ENCODE measurements around the gene MEDAG. TPM values are rescaled to one million over a fixed set of nuclear protein-coding genes. Genes with fewer than 3 reads are reported as not detected.

MEDAG gene
- total RNA-seq, 2 donors from 2014 or later = 0.09 TPM; not detected in 1

GRCh38 chr13:30868799-30869470 lies 37.1 kb upstream of the MEDAG start:
- Mint-ChIP-seq H3K4me1 (ENCODE audit: low read depth) (peaks cover 11% of the 10 kb centered on the region), H3K9me3 (no peaks in the 10 kb centered on the region), H3K27me3 (ENCODE audit: low read depth) (peaks cover 20% of the 10 kb centered on the region), H3K4me3 (no peak overlapping the region), H3K27ac (no peak overlapping the region), H3K36me3 (ENCODE audit: insufficient read depth in 2 of 2) (no peaks in the 10 kb centered on the region)
- no peak for ATAC-seq (replicated peaks in 1 of 2)
- DNase-seq = no peak

DNA sequence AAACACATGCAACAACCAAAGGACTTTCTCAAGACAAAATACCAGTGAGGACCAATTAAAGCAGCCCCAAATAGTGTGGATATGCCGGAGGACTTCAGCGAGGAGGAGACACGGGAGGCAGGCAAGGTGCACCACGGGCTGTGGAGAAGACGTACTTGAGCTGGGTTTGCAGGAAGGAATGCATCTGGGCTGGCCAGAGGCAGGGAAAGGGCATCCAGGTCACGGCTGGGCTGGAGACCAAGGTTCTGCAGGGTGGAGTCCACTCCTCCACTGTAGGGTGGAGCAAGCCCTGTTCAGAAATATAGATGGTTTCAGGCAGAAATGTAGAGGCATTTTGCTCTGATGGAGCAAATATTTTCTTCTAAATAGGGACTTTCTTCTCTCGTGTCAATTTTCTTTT lies 36.6 kb upstream of the MEDAG start:
- no peaks in the 10 kb centered on the region for H3K9me3 Mint-ChIP-seq
- H3K4me1 Mint-ChIP-seq (ENCODE audit: low read depth) = peaks cover 11% of the 10 kb centered on the region
- H3K27ac Mint-ChIP-seq = no peak overlapping the region

GRCh38 chr13:30870049-30870884 lies 35.8 kb upstream of the MEDAG start:
- Mint-ChIP-seq H3K4me3 (no peak overlapping the region), H3K9me3 (no peaks in the 10 kb centered on the region), H3K27ac (no peak overlapping the region), H3K36me3 (ENCODE audit: insufficient read depth in 2 of 2) (no peaks in the 10 kb centered on the region), H3K27me3 (ENCODE audit: low read depth) (peaks cover 26% of the 10 kb centered on the region), H3K4me1 (ENCODE audit: low read depth) (peaks cover 8% of the 10 kb centered on the region)
- ATAC-seq (replicated peaks in 1 of 2) (peak; percentile 62 to 78), DNase-seq (peak in 1 of 2 donors; percentile 35)

More for the DNA sequence above, 36.6 kb upstream of the MEDAG start:
- DNase-seq = no peak
- H3K27me3 Mint-ChIP-seq (ENCODE audit: low read depth) = peaks cover 25% of the 10 kb centered on the region
- H3K4me3 Mint-ChIP-seq = no peak overlapping the region
- ATAC-seq (replicated peaks in 1 of 2) = no peak
- H3K36me3 Mint-ChIP-seq (ENCODE audit: insufficient read depth in 2 of 2) = no peaks in the 10 kb centered on the region

GRCh38 chr13:30870916-30871587 lies 35.0 kb upstream of the MEDAG start:
- Mint-ChIP-seq H3K9me3 (no peaks in the 10 kb centered on the region), H3K4me1 (ENCODE audit: low read depth) (no peaks in the 10 kb centered on the region), H3K4me3 (no peak overlapping the region), H3K27ac (no peak overlapping the region), H3K36me3 (ENCODE audit: insufficient read depth in 2 of 2) (no peaks in the 10 kb centered on the region), H3K27me3 (ENCODE audit: low read depth) (peaks cover 20% of the 10 kb centered on the region)
- ATAC-seq (replicated peaks in 1 of 2) = no peak
- no peak for DNase-seq

DNA sequence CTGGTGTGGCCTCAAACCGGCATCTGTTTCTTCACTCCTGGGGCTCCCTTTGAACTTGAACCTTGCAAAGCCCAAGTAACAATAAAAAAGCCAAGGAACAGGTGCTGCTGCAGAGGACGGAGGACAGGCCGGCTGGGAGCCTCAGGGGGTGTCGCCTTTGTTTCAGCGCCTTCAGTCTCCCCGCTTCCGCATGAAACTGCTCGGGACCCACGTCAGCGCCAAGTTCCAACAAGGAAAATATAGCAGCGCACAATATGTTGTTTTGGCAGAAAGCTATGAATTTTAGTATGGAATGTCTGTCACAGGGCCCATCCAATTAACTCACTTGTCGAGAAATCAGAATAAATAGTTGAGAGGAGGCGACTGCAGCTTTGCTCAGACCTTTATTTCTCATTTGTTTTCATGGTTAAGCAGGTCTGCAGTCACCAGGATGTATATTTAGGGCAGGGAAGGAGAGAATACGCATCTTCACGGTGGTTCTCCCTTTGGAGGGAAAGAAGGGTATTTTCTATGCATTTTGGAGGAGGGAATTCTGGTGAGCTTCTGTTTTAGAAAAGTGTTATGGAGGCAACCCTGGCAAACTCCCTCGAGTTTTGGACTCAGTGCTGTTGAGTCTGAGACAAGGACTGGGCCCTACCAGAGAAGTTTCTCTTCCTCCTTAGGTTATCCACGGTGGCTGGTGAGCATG lies 34.3 kb upstream of the MEDAG start:
- Mint-ChIP-seq H3K27me3 (ENCODE audit: low read depth) (peaks cover 14% of the 10 kb centered on the region), H3K4me1 (ENCODE audit: low read depth) (no peaks in the 10 kb centered on the region), H3K36me3 (ENCODE audit: insufficient read depth in 2 of 2) (no peaks in the 10 kb centered on the region), H3K9me3 (no peaks in the 10 kb centered on the region), H3K27ac (no peak overlapping the region), H3K4me3 (no peak overlapping the region)
- no peak for DNase-seq
- ATAC-seq (replicated peaks in 1 of 2) = no peak

- no peak for ATAC-seq (replicated peaks in 1 of 2)
- no peak for DNase-seq
- Mint-ChIP-seq H3K9me3 (no peaks in the 10 kb centered on the region), H3K36me3 (ENCODE audit: insufficient read depth in 2 of 2) (no peaks in the 10 kb centered on the region), H3K4me1 (ENCODE audit: low read depth) (no peaks in the 10 kb centered on the region), H3K27me3 (ENCODE audit: low read depth) (peaks cover 14% of the 10 kb centered on the region), H3K4me3 (no peak overlapping the region), H3K27ac (no peak overlapping the region)
These were observed 33.8 kb upstream of the MEDAG start for GRCh38 chr13:30872276-30872594.

DNA sequence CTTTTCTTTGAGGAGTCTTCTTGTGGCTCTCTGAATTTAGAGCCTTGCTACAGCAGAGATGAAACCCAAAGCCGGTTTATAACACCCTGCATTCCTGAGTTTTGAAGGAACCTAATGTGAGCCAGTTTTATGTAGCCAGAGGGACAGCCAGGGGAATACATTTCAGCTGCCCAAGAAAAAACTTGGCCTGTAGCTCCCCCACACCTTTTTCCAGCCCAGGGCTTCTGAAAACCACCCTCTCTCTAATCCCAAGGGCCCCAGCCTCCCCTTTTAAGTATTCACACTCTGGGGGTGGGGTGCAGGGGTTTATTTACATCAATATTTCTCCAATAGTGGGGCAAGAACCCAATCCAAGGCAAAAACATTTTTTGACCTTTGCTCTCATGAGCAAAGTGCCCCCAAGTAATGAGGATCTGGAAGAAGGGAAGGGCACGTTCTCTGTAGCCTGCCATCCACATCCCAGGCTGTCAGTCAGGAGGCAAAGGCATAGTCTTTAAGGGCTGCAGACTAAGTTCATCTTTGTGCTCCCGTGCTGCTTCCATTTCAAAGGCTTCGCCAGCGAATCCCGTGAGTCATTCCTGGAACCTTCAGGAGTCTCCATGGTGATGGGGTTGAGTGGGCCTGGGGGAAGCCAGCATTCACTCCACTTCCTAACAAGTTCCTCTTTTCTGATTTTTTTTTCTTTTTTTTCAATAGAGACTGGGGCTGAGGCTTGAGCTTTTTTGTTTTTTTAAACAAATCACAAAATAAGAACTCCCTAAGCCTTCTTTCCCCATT lies 33.2 kb upstream of the MEDAG start:
- no peak overlapping the region for H3K27ac Mint-ChIP-seq
- no peaks in the 10 kb centered on the region for H3K9me3 Mint-ChIP-seq
- H3K27me3 Mint-ChIP-seq (ENCODE audit: low read depth) = peaks cover 14% of the 10 kb centered on the region
- H3K4me1 Mint-ChIP-seq (ENCODE audit: low read depth) = no peaks in the 10 kb centered on the region
- H3K36me3 Mint-ChIP-seq (ENCODE audit: insufficient read depth in 2 of 2) = no peaks in the 10 kb centered on the region
- DNase-seq (no peak), ATAC-seq (replicated peaks in 1 of 2) (no peak)
- no peak overlapping the region for H3K4me3 Mint-ChIP-seq

GRCh38 chr13:30873499-30873898 lies 32.6 kb upstream of the MEDAG start:
- Mint-ChIP-seq H3K27ac (no peak overlapping the region), H3K4me3 (no peak overlapping the region), H3K36me3 (ENCODE audit: insufficient read depth in 2 of 2) (no peaks in the 10 kb centered on the region), H3K4me1 (ENCODE audit: low read depth) (no peaks in the 10 kb centered on the region), H3K27me3 (ENCODE audit: low read depth) (peaks cover 14% of the 10 kb centered on the region), H3K9me3 (no peaks in the 10 kb centered on the region)
- DNase-seq = no peak
- no peak for ATAC-seq (replicated peaks in 1 of 2)

GRCh38 chr13:30874111-30874510 lies 32.0 kb upstream of the MEDAG start:
- peaks cover 14% of the 10 kb centered on the region for H3K27me3 Mint-ChIP-seq (ENCODE audit: low read depth)
- H3K4me3 Mint-ChIP-seq = no peak overlapping the region
- ATAC-seq (replicated peaks in 1 of 2) = no peak
- no peaks in the 10 kb centered on the region for H3K4me1 Mint-ChIP-seq (ENCODE audit: low read depth)
- H3K9me3 Mint-ChIP-seq = no peaks in the 10 kb centered on the region
- no peaks in the 10 kb centered on the region for H3K36me3 Mint-ChIP-seq (ENCODE audit: insufficient read depth in 2 of 2)
- H3K27ac Mint-ChIP-seq = no peak overlapping the region
- no peak for DNase-seq

DNA sequence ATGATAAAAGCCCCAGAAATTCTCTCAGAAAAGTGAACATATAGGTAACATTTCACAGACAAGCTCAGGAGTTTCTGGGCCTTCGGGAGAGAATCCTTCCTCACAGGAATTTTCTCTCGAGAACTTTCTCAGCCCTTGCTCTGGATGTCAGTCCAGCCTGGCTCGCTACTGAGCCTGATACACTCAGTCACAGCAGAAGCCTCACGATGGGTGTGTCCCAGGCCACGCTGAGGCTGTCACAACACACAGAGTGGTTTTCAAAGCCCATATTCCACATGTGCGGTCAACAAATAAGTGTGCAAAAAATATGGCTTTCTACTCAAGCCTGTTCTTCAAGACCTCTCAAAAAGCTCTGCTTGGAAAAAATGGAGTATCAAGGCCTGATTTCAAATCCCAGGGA lies 31.5 kb upstream of the MEDAG start:
- no peak for DNase-seq
- H3K27ac Mint-ChIP-seq = no peak overlapping the region
- no peak overlapping the region for H3K4me3 Mint-ChIP-seq
- no peaks in the 10 kb centered on the region for H3K4me1 Mint-ChIP-seq (ENCODE audit: low read depth)
- H3K36me3 Mint-ChIP-seq (ENCODE audit: insufficient read depth in 2 of 2) = no peaks in the 10 kb centered on the region
- H3K9me3 Mint-ChIP-seq = no peaks in the 10 kb centered on the region
- peaks cover 14% of the 10 kb centered on the region for H3K27me3 Mint-ChIP-seq (ENCODE audit: low read depth)
- ATAC-seq (replicated peaks in 1 of 2) = no peak

- no peaks in the 10 kb centered on the region for H3K4me1 Mint-ChIP-seq (ENCODE audit: low read depth)
- peaks cover 24% of the 10 kb centered on the region for H3K27me3 Mint-ChIP-seq (ENCODE audit: low read depth)
These were observed 28.7 kb upstream of the MEDAG start for GRCh38 chr13:30877335-30877734.

DNA sequence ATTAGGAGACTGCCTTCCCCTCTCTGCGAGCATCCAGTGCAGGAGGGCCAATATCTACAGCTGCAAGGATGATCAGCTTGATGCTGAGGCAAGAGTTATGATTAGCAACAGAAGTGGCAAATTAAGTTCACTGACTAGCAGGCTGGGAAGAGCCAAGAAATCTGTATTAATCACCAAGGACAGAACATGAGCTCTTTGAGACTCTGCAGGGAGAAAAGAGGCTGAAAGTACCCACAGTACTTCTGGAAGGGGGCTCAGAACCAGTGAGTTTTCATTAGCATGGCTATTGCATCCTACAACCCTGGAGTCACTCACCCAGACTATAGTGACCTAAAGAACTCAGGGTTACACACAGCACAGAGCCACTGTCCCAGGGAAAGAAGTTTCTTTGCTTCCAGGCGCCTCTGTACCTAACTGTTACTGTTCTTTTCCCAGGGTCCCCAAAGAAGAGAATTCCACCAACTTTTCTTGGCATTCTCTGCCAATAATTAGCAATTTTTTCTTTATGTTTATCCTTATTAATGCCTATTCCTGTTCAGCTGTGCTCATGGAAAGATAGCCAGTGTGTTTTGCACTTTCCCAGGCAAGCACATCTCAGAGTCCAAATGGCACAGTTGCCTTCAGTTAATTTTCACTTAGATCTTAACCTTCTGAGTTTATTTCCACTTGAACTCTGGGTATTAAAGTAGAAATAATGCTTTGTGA lies 25.8 kb upstream of the MEDAG start:
- no peaks in the 10 kb centered on the region for H3K36me3 Mint-ChIP-seq (ENCODE audit: insufficient read depth in 2 of 2)
- peaks cover 12% of the 10 kb centered on the region for H3K4me1 Mint-ChIP-seq (ENCODE audit: low read depth)
- no peak overlapping the region for H3K4me3 Mint-ChIP-seq
- DNase-seq (no peak), ATAC-seq (replicated peaks in 1 of 2) (no peak)
- H3K9me3 Mint-ChIP-seq = peaks cover 0 to 1% of the 10 kb centered on the region in 2 donors
- peaks cover 21% of the 10 kb centered on the region for H3K27me3 Mint-ChIP-seq (ENCODE audit: low read depth)
- no peak overlapping the region for H3K27ac Mint-ChIP-seq

More at GRCh38 chr13:30877335-30877734, 28.7 kb upstream of the MEDAG start:
- no peak overlapping the region for H3K27ac Mint-ChIP-seq
- no peaks in the 10 kb centered on the region for H3K36me3 Mint-ChIP-seq (ENCODE audit: insufficient read depth in 2 of 2)
- ATAC-seq (replicated peaks in 1 of 2) (no peak), DNase-seq (no peak)
- H3K9me3 Mint-ChIP-seq = no peaks in the 10 kb centered on the region
- H3K4me3 Mint-ChIP-seq = no peak overlapping the region

Data from activated T-cell treated with anti-CD3 and anti-CD28 coated beads, Interleukin-2, amount 50 U/mL, for 72 hours (primary cell).